Right atrium auricular region (tissue), 2 donors: Measurements from ENCODE around the gene ALOX5. TPM values are rescaled to one million over a fixed set of nuclear protein-coding genes. Genes with fewer than 3 reads are reported as not detected.
A peak's percentile ranks its signal among the peaks of the same experiment; 100 is the strongest.

Experiments
- DNase-seq: peaks from one replicate; pipeline ENCODE4 v3.0.0-alpha.2; 2019; ENCODE audit warnings: low spot score
- H3K27ac ChIP-seq, 2 donors: fragments of 200-600 bp; sonication (generic); 1 replicate in 1 of 2; 2 replicates in 1 of 2; pipeline ENCODE4 v1.5.1; 2016 to 2019
- H3K27me3 ChIP-seq, 2 donors: fragments of 200-600 bp; sonication (generic); one replicate each; pipeline versions ENCODE4 v1.5.1 to v1.6.0; 2017 to 2019
- H3K36me3 ChIP-seq: fragments of 200-600 bp; sonication (generic); one replicate; pipeline ENCODE4 v1.5.1; 2016
- H3K4me1 ChIP-seq, 2 donors: fragments of 200-600 bp; sonication (generic); one replicate each; pipeline versions ENCODE4 v1.5.1 to v1.6.0; 2017 to 2019
- H3K4me3 ChIP-seq, 2 donors: fragments of 200-600 bp; sonication (generic); 1 replicate in 1 of 2; 2 replicates in 1 of 2; pipeline ENCODE4 v1.5.1; 2017 to 2019; ENCODE audit warnings: mild to moderate bottlenecking in 1 of 2, moderate library complexity in 1 of 2
- H3K9me3 ChIP-seq, 2 donors: fragments of 200-600 bp; sonication (generic); one replicate each; pipeline ENCODE4 v1.5.1; 2019
- total RNA-seq, 2 donors: library from RNA; depleted of rRNA; stranded (reverse); fragments of >200 nt; gene quantifications; one replicate each; pipeline ENCODE4 v1.1.0, GENCODE V29; 2016
- TF ChIP-seq, protein P1 (sequence below), 2 donors: fragments of 200-600 bp; sonication (generic); IDR thresholded peaks; one replicate each; pipeline ENCODE4 v1.5.1; 2019; ENCODE audit warnings: antibody characterized with exemption in 2 of 2

The ALOX5 gene
- total RNA-seq, 2 donors from 2014 or later = 6.3 to 16.0 TPM

DNA sequence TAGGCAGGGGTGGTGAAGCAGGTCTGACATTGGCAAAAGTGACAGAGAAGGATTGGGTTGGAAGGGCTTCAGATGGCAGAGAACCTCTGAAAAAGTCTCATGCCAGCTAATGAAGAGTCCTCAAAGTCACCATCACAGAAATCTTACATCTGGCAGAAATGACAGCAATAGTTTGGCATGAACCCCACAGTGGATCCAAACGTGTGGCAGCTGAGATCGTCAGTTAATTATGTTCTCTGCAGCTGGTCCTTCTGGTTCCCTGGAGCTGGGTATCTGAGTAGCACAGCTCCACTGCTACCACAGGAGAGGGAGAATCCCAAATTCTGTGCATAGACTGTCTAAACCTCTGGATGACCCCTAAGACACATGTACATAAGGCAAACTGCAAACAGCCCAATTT is 73.4 kb downstream of the ALOX5 start:
- peak; percentile 26 for DNase-seq
- no peaks in the 10 kb centered on the region for H3K27me3 ChIP-seq
- H3K4me3 ChIP-seq = no peak overlapping the region
- H3K4me1 ChIP-seq = no peaks in the 10 kb centered on the region
- H3K27ac ChIP-seq = no peak overlapping the region
- H3K36me3 ChIP-seq = no peaks in the 10 kb centered on the region
- H3K9me3 ChIP-seq = no peaks in the 10 kb centered on the region
- TF ChIP-seq, protein P1, sequence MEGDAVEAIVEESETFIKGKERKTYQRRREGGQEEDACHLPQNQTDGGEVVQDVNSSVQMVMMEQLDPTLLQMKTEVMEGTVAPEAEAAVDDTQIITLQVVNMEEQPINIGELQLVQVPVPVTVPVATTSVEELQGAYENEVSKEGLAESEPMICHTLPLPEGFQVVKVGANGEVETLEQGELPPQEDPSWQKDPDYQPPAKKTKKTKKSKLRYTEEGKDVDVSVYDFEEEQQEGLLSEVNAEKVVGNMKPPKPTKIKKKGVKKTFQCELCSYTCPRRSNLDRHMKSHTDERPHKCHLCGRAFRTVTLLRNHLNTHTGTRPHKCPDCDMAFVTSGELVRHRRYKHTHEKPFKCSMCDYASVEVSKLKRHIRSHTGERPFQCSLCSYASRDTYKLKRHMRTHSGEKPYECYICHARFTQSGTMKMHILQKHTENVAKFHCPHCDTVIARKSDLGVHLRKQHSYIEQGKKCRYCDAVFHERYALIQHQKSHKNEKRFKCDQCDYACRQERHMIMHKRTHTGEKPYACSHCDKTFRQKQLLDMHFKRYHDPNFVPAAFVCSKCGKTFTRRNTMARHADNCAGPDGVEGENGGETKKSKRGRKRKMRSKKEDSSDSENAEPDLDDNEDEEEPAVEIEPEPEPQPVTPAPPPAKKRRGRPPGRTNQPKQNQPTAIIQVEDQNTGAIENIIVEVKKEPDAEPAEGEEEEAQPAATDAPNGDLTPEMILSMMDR (IDR thresholded peaks at IDR 0.05) = no peak

GRCh38 chr10:45450866-45451265 is 76.8 kb downstream of the ALOX5 start:
- peaks cover 0 to 25% of the 10 kb centered on the region in 2 donors for H3K4me1 ChIP-seq
- no peaks in the 10 kb centered on the region for H3K27me3 ChIP-seq
- H3K4me3 ChIP-seq = no peak overlapping the region
- no peak for DNase-seq
- H3K9me3 ChIP-seq = no peaks in the 10 kb centered on the region
- H3K36me3 ChIP-seq = no peaks in the 10 kb centered on the region
- TF ChIP-seq, protein P1 (IDR thresholded peaks at IDR 0.05) = no peak
- H3K27ac ChIP-seq = no peak overlapping the region

DNA sequence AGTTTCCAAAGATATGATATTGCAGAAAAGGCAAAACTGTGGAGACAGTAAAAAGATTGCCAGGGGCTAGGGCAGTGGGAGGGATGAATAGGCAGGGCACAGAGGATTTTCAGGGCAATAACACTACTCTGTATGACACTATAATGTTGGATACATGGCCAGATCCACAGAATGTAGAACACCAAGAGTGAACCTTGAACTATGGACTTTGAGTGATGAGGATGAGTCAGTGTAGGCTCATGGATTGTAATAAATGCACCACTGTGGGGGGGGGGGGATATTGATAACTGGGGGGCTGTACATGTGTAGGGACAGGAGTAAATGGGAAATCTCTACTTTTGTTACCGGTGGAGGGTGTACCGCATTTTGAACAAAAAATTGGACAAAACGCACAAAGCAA is 77.4 kb downstream of the ALOX5 start:
- H3K36me3 ChIP-seq = no peaks in the 10 kb centered on the region
- H3K9me3 ChIP-seq = no peaks in the 10 kb centered on the region
- peaks cover 0 to 25% of the 10 kb centered on the region in 2 donors for H3K4me1 ChIP-seq
- H3K4me3 ChIP-seq = no peak overlapping the region
- DNase-seq = no peak
- TF ChIP-seq, protein P1 (IDR thresholded peaks at IDR 0.05) = no peak
- H3K27ac ChIP-seq = no peak overlapping the region
- no peaks in the 10 kb centered on the region for H3K27me3 ChIP-seq

DNA sequence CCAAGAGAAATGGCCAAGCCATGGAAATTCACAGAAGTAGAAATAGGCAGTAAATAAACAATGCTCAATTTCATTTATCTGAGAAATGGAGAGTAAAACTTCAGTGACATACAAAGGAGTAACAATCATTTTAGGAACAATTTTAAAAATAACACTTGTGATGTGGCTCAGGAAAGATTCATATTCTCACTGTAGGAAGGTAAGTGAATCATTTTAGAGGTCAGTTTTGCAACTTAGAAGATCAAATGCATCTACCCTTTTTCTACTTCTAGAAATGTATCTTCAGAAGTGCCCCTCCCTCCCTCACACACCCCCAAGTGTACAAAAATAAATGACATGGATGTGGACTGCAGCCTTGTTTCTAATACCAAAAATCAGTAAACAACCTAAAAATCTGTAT is 78.3 kb downstream of the ALOX5 start:
- TF ChIP-seq, protein P1 (IDR thresholded peaks at IDR 0.05) = no peak
- Histone ChIP-seq H3K27ac (peak overlapping the region; percentile 57 to 72), H3K4me3 (no peak overlapping the region), H3K9me3 (no peaks in the 10 kb centered on the region), H3K27me3 (no peaks in the 10 kb centered on the region), H3K4me1 (peaks cover 0 to 25% of the 10 kb centered on the region in 2 donors), H3K36me3 (peaks cover 8% of the 10 kb centered on the region)
- no peak for DNase-seq

- Histone ChIP-seq H3K4me3 (no peak overlapping the region), H3K9me3 (no peaks in the 10 kb centered on the region), H3K27me3 (no peaks in the 10 kb centered on the region), H3K36me3 (peaks cover 12% of the 10 kb centered on the region), H3K27ac (peak overlapping the region; percentile 68 to 72), H3K4me1 (peaks cover 0 to 25% of the 10 kb centered on the region in 2 donors)
- peak; percentile 57 for DNase-seq
- TF ChIP-seq, protein P1 (IDR thresholded peaks at IDR 0.05) = no peak
These were observed 78.9 kb downstream of the ALOX5 start for GRCh38 chr10:45452743-45453452.
